ENCODE measurements around the gene PCK2. TPM values are rescaled to one million over a fixed set of nuclear protein-coding genes. Genes with fewer than 3 reads are reported as not detected.

PCK2 gene
- total and polyA plus RNA-seq, 2 donors (not counting 3 experiments of a cell fraction or from before 2014, with no cell fraction given), result 23.5 to 24.5 TPM

DNA sequence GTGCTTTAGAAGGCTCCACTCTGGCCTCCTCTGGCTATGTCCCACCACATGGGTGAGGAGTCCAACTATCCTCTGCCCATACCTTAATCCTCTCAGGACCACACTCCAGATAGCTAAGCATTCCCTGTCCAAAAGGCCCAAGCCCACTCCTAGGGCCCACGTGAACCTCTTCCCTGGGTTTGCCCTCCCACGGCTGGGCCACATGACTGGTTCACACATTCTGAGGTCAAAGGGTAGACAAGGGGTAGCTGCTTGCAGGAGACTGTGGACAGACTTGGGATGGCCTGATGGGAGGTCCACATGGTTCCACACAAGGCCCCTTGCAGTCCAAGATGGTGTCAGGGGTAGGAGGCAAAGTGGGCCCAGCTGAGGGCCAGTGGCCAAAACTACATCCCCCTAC is 6.0 kb upstream of the PCK2 start:
- Histone ChIP-seq H3K4me2 (ENCODE audit: insufficient read depth, low read length) (no peak overlapping the region), H3K9me1 (replicated peaks; ENCODE audit: control insufficient read depth, extremely low read depth, insufficient read depth, low read length) (no peaks in the 10 kb centered on the region), H3K9ac (replicated peaks; ENCODE audit: extremely low read depth, insufficient read depth, low read length) (no peak overlapping the region), H3K79me2 (ENCODE audit: control insufficient read depth, insufficient read depth, low read length) (no peaks in the 10 kb centered on the region), H3K4me3 (replicated peaks in 1 of 3; ENCODE audit: insufficient read depth in 1 of 3, low read depth in 1 of 3, low read length in 3 of 3) (no peak overlapping the region), H2AFZ (ENCODE audit: low read depth, low read length) (no peak overlapping the region), H3K36me3 (ENCODE audit: control insufficient read depth in 2 of 2, extremely low read depth in 1 of 2, insufficient read depth in 2 of 2, low read length in 2 of 2) (no peaks in the 10 kb centered on the region), H3K27ac (ENCODE audit: insufficient read depth, low read depth, low read length) (no peak overlapping the region), H3K4me1 (ENCODE audit: control insufficient read depth, extremely low read depth, insufficient read depth, low read length) (no peaks in the 10 kb centered on the region), H4K20me1 (replicated peaks; ENCODE audit: control insufficient read depth, extremely low read depth, insufficient read depth, low read length) (no peaks in the 10 kb centered on the region), H3K27me3 (ENCODE audit: control insufficient read depth in 2 of 2, insufficient read depth in 2 of 2, low read length in 2 of 2) (peaks cover 4 to 5% of the 10 kb centered on the region in 2 experiments), H3K9me3 (replicated peaks; ENCODE audit: control insufficient read depth, insufficient read depth, low read length) (no peaks in the 10 kb centered on the region)
- TF ChIP-seq POLR2AphosphoS5 (IDR thresholded peaks at IDR 0.05; ENCODE audit: insufficient read depth, low read depth, low read length), result no peak
- TF ChIP-seq, protein P1, sequence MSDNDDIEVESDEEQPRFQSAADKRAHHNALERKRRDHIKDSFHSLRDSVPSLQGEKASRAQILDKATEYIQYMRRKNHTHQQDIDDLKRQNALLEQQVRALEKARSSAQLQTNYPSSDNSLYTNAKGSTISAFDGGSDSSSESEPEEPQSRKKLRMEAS (IDR thresholded peaks at IDR 0.05; ENCODE audit: insufficient read depth, insufficient read length), result no peak
- no peak for TF ChIP-seq POLR2A (IDR thresholded peaks at IDR 0.05; ENCODE audit: low read depth, low read length)
- TF ChIP-seq FOS (IDR thresholded peaks at IDR 0.05; ENCODE audit: borderline replicate concordance, insufficient read depth, low read length), result no peak
- no peak for TF ChIP-seq MYC (IDR thresholded peaks at IDR 0.05; ENCODE audit: low read depth, low read length)
- no peak for TF ChIP-seq CTCF (IDR thresholded peaks at IDR 0.05; ENCODE audit: extremely low read depth in 1 of 2, insufficient read depth in 1 of 2, low read depth in 1 of 2, low read length in 2 of 2)
- no peak for TF ChIP-seq JUN (IDR thresholded peaks at IDR 0.05; ENCODE audit: borderline replicate concordance, insufficient read depth, insufficient read length, low read depth)
- TF ChIP-seq GATA2 (IDR thresholded peaks at IDR 0.05; ENCODE audit: insufficient read depth, insufficient read length, low read depth, low read length), result no peak
- TF ChIP-seq EZH2 (IDR thresholded peaks at IDR 0.05; ENCODE audit: borderline replicate concordance, low read depth, low read length, severe bottlenecking), result no peak
- DNase-seq (ENCODE audit: low read depth, low spot score) (no peak), FAIRE-seq (no peak)
- intact Hi-C loops (cut with micrococcal nuclease) (no loop called here), dilution Hi-C loops (cut with MboI; ENCODE audit: extremely low pct_ligation_motif_present, low sequenced_read_pairs) (no loop called here)
- ChIA-PET CTCF (interaction anchor here (8.7 kb wide), 1 partner anchor 30 kb away, joined by 319 read pairs; no protein-coding TSS in a partner anchor), POLR2A (interaction anchor here (0.7 kb wide), 1 partner anchor 354 kb away, joined by 3 read pairs; no protein-coding TSS in a partner anchor)
- no TSS peak for BruUV-seq (replicated peaks)
